Neutrophil (primary cell): ENCODE results near the gene MAMLD1.

Source experiments
- H3K27ac ChIP-seq: fragments of 200-600 bp; sonication (generic); 2 replicates; pipeline ENCODE4 v1.5.1; 2016; ENCODE audit warnings: mild to moderate bottlenecking, moderate library complexity
- H3K27me3 ChIP-seq: fragments of 200-600 bp; sonication (generic); 2 replicates; pipeline ENCODE4 v1.6.0; 2016; ENCODE audit warnings: mild to moderate bottlenecking
- H3K36me3 ChIP-seq: fragments of 200-600 bp; sonication (generic); 2 replicates; pipeline ENCODE4 v1.5.1; 2017
- H3K4me1 ChIP-seq, 2 experiments: fragments of 200-600 bp in 1 of 2; sonication (generic) in 1 of 2; 1 replicate in 1 of 2; 2 replicates in 1 of 2; pipeline versions ENCODE4 v1.5.1 to v1.6.1; 2013 to 2016; ENCODE audit warnings: low read depth in 1 of 2, low read length in 1 of 2, mild to moderate bottlenecking in 1 of 2, moderate library complexity in 1 of 2; ENCODE audit not compliant: control insufficient read depth in 1 of 2, insufficient read depth in 1 of 2
- H3K4me3 ChIP-seq, 2 experiments: fragments of 200-600 bp in 1 of 2; sonication (generic) in 1 of 2; 1 replicate in 1 of 2; 2 replicates in 1 of 2; pipeline ENCODE4 v1.5.1; 2013 to 2016; ENCODE audit warnings: low read depth in 1 of 2, low read length in 1 of 2, mild to moderate bottlenecking in 1 of 2, moderate library complexity in 1 of 2
- H3K9me3 ChIP-seq: fragments of 200-600 bp; sonication (generic); 2 replicates; pipeline ENCODE4 v1.5.1; 2016
- CTCF ChIP-seq: fragments of 200-600 bp; sonication (generic); IDR thresholded peaks from 2 replicates; pipeline ENCODE4 v1.5.1; 2016; ENCODE audit warnings: antibody characterized with exemption

The MAMLD1 gene

GRCh38 chrX:150465881-150466775, 103.0 kb downstream of the MAMLD1 start:
- H3K27ac ChIP-seq: no peak overlapping the region
- TF ChIP-seq CTCF: no peak
- no peaks in the 10 kb centered on the region for H3K27me3 ChIP-seq
- H3K4me3 ChIP-seq: no peak overlapping the region
- no peaks in the 10 kb centered on the region for H3K36me3 ChIP-seq
- no peaks in the 10 kb centered on the region for H3K9me3 ChIP-seq
- H3K4me1 ChIP-seq: peaks cover 4 to 7% of the 10 kb centered on the region in 2 experiments

DNA sequence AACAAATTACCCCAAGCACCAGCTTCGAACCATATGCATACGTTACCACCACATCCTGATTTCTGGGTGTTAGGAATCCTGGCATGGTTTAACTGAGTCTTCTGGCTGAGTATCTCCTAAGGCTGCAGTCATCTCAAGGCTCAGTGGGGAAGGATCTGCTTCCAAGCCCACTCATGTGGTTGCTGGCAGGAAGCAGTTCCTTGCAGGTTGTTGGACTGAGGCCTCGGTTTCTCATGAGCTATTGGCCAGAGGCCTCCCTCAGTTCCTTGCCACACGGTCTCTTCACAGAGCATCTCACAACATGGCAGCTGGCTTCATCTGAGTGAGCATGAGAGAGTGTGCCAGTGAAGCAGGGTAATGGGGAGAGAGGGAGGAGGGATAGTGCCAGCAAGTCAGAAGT, 109.2 kb downstream of the MAMLD1 start:
- Histone ChIP-seq H3K27me3 (no peaks in the 10 kb centered on the region), H3K36me3 (no peaks in the 10 kb centered on the region), H3K27ac (no peak overlapping the region), H3K9me3 (no peaks in the 10 kb centered on the region), H3K4me1 (peaks cover 4 to 7% of the 10 kb centered on the region in 2 experiments), H3K4me3 (no peak overlapping the region)
- TF ChIP-seq CTCF: no peak

GRCh38 chrX:150473371-150473770, 110.3 kb downstream of the MAMLD1 start:
- Histone ChIP-seq H3K9me3 (no peaks in the 10 kb centered on the region), H3K36me3 (no peaks in the 10 kb centered on the region)
- TF ChIP-seq CTCF: no peak

DNA sequence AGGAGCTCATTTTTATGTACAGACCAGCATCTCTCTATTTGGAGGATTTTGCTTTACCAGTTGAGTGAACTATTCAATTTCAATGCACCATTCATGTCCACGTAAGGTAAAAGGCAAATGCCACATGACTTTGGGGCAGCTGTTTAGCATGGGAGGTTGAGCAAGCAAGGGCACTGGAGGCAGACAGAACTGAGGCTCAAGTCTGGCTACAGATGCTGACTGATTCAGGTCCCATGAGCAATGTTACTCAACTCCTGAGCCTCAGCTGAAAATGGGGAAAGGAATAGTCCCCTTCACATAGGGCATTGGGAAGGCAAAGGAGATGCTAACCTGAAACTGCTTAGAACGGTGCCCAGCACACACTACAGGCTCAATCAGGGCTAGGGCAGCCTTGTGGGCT, 112.3 kb downstream of the MAMLD1 start:
- Histone ChIP-seq H3K4me1 (peaks cover 5 to 10% of the 10 kb centered on the region in 2 experiments), H3K27ac (no peak overlapping the region), H3K36me3 (no peaks in the 10 kb centered on the region), H3K4me3 (no peak overlapping the region), H3K9me3 (no peaks in the 10 kb centered on the region), H3K27me3 (no peaks in the 10 kb centered on the region)
- TF ChIP-seq CTCF: no peak

More at GRCh38 chrX:150473371-150473770, 110.3 kb downstream of the MAMLD1 start:
- no peak overlapping the region for H3K4me3 ChIP-seq
- H3K4me1 ChIP-seq: peaks cover 5 to 10% of the 10 kb centered on the region in 2 experiments
- no peak overlapping the region for H3K27ac ChIP-seq
- no peaks in the 10 kb centered on the region for H3K27me3 ChIP-seq

GRCh38 chrX:150476164-150476699, 113.1 kb downstream of the MAMLD1 start:
- Histone ChIP-seq H3K4me3 (no peak overlapping the region), H3K9me3 (no peaks in the 10 kb centered on the region), H3K36me3 (no peaks in the 10 kb centered on the region), H3K4me1 (peaks cover 5 to 10% of the 10 kb centered on the region in 2 experiments), H3K27me3 (no peaks in the 10 kb centered on the region), H3K27ac (no peak overlapping the region)
- no peak for TF ChIP-seq CTCF
